HG03108 (cell line): ENCODE measurements around the gene SPINK1.
A peak's percentile ranks its signal among the peaks of the same experiment; 100 is the strongest.
"Not testable (repeated sequence)": the region's sequence is repeated elsewhere in the genome, so short reads cannot be mapped to it uniquely, and the experiment has no call there.

Experiments used
- ATAC-seq: cut with Tn5 transposase; IDR thresholded peaks from one replicate; pipeline ENCODE4 v1.9.1; 2021; ENCODE audit warnings: moderate library complexity; ENCODE audit not compliant: unreplicated experiment

Gene SPINK1

DNA sequence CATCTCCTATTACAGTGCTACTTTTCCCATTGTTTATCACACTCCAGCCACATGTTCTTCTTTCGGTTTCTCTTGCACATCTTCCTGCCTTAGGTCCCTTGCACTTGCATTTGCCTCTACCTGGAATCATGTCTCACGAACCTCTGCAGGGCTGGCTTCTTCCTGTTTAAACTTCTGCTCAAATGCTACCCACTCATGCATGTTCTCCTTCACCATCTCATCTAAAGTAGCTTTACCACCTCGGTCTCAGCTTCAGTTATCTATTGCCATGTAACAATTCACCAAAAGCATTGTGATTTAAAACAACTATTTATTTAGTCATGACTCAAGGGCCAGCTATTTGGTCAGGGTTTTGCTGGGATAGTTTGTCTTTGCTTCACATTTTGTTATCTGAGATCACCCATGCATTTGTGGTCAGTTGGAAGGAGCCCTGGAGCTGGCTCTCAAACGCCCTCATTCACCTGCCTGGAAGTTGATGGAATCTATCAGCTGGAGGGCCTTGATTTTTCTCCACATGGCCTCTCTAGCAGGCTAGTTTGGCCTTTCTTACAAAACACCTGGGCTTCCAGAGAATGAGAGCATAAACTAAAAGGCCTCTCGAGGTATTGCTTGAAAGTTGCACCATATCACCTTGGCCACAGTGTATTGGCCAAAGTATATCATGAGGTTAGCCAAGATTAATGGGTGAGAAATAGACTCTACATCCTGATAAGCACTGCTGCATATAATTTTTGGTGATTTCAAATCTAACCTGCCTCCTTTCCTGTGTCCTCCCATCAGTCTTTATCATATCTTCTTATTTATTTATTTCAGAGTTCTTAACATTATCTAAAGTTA, 21.4 kb downstream of the SPINK1 start:
- ATAC-seq: no peak

- ATAC-seq: peak; percentile 86
Measured at GRCh38 chr5:147805030-147805454, 26.4 kb downstream of the SPINK1 start.

DNA sequence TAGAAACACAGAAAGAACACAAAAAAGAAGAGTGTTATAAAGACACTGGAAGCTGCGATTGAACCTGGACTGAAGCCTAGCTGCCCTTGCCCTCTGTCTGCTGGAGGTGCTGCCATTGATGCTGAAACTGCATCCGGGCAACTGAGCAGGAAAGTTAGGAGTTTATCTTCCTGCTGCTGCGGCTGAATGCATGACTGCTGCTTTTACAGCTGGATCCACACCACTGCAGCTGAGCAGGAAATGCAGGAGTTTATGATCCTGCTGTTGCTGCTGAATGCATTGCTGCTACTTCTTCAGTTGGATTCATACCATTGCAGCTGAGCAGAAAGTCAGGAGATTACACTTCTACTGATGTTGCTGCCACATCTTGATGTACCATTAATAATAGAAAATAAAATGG, 27.1 kb downstream of the SPINK1 start:
- no peak for ATAC-seq

- no peak for ATAC-seq
Measured at GRCh38 chr5:147803926-147804325, 27.5 kb downstream of the SPINK1 start.

GRCh38 chr5:147803161-147803560, 28.3 kb downstream of the SPINK1 start:
- ATAC-seq: not testable (repeated sequence)

DNA sequence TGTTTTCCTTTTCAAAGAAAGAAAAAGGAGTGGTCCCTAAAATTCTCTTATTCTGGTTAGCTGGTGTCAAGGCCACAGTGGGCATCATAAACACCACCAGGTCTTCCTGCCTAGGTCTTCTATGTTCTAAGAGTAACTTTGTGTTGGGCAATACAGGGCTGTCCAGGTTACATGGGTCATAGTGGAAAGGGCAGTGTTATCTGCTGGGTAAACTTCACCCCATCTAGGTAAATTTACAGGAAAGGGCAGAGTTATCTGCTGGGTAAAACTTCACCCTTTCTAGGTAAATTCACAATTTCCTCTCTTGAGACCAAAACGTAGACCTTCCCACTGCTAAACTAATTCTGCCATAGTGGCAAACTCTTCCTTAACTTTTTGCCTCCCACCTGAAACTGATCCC, 30.0 kb downstream of the SPINK1 start:
- no peak for ATAC-seq

GRCh38 chr5:147800491-147800890, 31.0 kb downstream of the SPINK1 start:
- ATAC-seq: no peak

DNA sequence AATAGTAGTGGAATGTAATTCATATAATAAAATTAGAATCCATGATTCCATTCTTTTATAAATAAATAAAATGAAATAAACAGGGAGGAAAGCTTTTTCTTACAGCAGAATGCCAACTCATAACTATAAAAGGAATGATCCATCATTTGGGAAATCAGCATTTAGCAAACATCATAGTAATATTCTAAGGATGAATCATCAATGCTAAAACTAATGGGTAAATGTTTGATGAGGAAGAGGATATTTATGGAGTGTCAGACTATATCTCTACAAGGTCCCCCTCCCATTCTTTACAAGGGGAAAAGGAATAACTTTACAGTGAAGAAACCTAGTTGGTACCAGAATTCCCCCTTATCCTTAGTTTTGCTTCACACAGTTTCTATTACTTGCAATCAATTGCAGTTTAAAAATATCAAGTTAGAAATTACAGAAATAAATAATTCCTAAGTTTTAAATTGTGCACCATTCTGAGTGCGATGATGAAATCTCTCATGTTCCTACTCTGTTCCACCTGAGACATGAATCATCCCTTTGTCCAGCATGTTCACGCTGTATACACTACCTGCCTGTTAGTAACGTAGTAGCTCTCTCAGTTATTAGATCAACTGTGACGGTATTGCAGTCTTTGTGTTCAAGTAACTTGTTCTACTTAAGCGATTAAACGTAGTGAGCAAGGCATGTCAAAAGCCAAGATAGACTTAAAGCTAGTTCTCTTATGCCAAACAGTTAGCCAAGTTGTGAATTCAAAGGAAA, 34.7 kb downstream of the SPINK1 start:
- no peak for ATAC-seq

GRCh38 chr5:147791181-147791580, 40.3 kb downstream of the SPINK1 start:
- ATAC-seq: no peak

DNA sequence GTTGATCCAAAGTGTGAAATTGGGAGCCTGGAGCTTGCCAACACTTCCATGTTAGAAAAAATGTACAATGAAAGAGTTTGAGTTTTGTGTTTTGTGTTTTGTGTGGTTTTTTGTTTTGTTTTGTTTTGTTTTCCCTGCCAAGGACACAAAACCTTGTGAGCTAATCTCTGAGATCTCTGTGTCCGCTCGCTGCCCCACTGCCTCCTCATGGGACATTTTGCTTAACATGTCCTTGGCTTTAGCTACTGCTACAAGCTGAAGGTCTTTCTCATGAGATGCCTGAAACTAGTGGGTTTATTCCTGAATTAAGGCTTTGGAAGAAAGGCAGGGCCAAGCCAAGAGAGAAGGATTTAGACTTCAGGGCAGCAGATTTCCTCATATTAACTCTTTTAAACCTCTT, 41.7 kb downstream of the SPINK1 start:
- no peak for ATAC-seq

DNA sequence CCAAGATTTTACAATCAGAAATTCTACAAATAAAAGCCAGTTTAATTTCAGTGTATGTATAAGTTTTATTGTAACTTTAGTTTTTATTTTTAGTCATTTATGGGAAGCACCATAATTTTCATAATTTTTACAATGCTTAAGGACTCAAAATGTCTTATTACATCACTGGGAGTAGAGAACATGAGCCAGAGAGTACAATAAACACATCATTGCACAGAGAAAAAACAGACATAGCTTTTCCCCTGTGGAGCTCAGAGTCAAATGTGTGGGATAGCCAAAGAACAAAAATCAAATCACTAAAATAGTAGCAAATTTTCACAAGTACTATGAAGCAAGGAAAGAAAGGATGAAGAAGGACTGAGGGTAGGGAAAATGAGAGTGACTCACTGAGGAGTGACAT, 43.4 kb downstream of the SPINK1 start:
- no peak for ATAC-seq

- no peak for ATAC-seq
Measured at GRCh38 chr5:147786142-147786541, 45.3 kb downstream of the SPINK1 start.

GRCh38 chr5:147784146-147784987, 47.1 kb downstream of the SPINK1 start:
- no peak for ATAC-seq

DNA sequence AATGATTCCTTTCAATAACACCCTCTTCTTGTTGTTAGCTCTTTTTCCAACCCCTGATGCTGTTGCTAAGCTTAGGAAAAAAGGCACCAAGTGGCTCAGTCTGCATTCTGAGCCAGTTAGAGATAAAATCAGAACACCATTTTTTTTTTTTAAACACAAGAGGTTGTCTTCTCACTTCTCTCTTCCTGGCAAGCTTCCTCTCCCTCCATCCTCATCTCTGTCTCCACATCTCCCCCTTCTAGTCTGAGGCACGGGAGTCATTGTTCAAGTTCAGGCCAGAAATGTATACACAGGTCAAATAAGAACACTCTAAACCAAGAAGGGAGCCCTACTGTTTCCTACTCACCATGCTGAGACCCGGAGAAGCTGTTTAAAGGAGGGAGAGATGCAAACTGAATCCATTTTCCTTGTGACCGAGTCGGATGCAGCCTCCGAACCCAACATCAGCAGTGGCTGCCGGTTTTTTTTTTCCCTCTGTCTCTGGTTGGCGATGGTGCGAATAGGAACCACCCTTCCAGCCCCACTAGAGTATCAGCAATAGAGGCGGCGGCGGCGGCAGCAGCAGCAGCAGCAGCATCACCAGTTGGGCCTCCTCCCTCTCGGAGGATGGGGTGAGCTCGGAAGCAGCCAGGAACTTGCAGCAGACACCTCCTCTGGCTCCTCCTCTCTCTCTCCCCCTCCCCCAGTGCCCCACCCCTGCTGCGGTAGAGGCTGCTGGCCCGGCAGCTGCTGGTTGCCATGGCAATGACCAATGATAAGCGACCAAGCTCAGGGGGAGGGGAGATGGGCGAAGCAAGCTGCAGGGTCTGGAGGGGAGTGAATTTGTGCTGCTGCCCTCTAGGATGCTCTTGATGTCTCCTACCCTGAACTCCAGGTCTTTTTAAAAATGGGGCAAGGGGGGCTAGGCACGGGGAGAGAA, 49.1 kb downstream of the SPINK1 start, which contains the start of gene JAKMIP2:
TSS of gene JAKMIP2 (minus strand) at position 619 of the 919 bp plus-strand sequence. CDS start 110,922 bp downstream, outside the sequence.
- no peak for ATAC-seq

GRCh38 chr5:147780924-147781573, 50.4 kb downstream of the SPINK1 start:
- no peak for ATAC-seq

GRCh38 chr5:147779694-147780093, 51.8 kb downstream of the SPINK1 start:
- no peak for ATAC-seq

- ATAC-seq: no peak
Measured at GRCh38 chr5:147776989-147777388, 54.5 kb downstream of the SPINK1 start.
